ENCODE results near the gene NOTCH4.
"Not testable (repeated sequence)": the region's sequence is repeated elsewhere in the genome, so short reads cannot be mapped to it uniquely, and the experiment has no call there.

NOTCH4 gene

GRCh38 chr6:32204268-32204715 is 19.6 kb downstream of the NOTCH4 start:
- no peaks in the 10 kb centered on the region for H3K9me3 Mint-ChIP-seq (ENCODE audit: low read depth)
- H3K27ac Mint-ChIP-seq, result no peak overlapping the region
- H3K4me1 Mint-ChIP-seq (ENCODE audit: low read depth), result no peaks in the 10 kb centered on the region
- no peaks in the 10 kb centered on the region for H3K27me3 Mint-ChIP-seq
- no peaks in the 10 kb centered on the region for H3K36me3 Mint-ChIP-seq
- no peak overlapping the region for H3K4me3 Mint-ChIP-seq

GRCh38 chr6:32203426-32204267 is 20.2 kb downstream of the NOTCH4 start:
- Mint-ChIP-seq H3K9me3 (ENCODE audit: low read depth) (no peaks in the 10 kb centered on the region), H3K4me3 (no peak overlapping the region), H3K27ac (no peak overlapping the region), H3K4me1 (ENCODE audit: low read depth) (no peaks in the 10 kb centered on the region), H3K36me3 (no peaks in the 10 kb centered on the region), H3K27me3 (no peaks in the 10 kb centered on the region)

DNA sequence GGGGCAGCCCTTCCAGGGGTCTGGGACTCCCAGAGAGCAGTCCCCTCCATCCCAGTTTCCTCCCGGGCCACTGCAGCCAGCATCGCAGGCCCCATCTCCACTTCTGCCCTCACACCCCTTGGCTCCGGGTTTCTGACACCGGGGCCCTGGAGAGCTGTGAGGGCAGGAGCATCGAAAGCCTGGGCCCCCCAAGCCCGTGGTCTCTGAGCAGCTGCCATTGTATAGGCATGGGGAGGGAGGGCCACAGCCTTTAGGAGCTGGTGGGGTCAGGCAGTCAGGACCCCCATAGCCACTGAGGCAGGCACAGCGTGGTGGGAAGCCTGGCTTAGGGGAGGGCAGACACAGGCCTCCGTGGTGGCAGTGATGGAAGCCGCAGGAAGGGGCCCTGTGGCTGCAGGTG is 21.7 kb downstream of the NOTCH4 start:
- H3K4me3 Mint-ChIP-seq, result no peak overlapping the region
- no peaks in the 10 kb centered on the region for H3K36me3 Mint-ChIP-seq
- H3K27me3 Mint-ChIP-seq, result no peaks in the 10 kb centered on the region
- H3K27ac Mint-ChIP-seq, result no peak overlapping the region
- no peaks in the 10 kb centered on the region for H3K4me1 Mint-ChIP-seq (ENCODE audit: low read depth)
- H3K9me3 Mint-ChIP-seq (ENCODE audit: low read depth), result no peaks in the 10 kb centered on the region

GRCh38 chr6:32200711-32201475 is 23.0 kb downstream of the NOTCH4 start:
- no peak overlapping the region for H3K27ac Mint-ChIP-seq
- H3K4me1 Mint-ChIP-seq (ENCODE audit: low read depth), result peaks cover 4% of the 10 kb centered on the region
- no peak overlapping the region for H3K4me3 Mint-ChIP-seq
- H3K9me3 Mint-ChIP-seq (ENCODE audit: low read depth), result no peaks in the 10 kb centered on the region
- H3K36me3 Mint-ChIP-seq, result no peaks in the 10 kb centered on the region
- H3K27me3 Mint-ChIP-seq, result no peaks in the 10 kb centered on the region

GRCh38 chr6:32198866-32199265 is 25.0 kb downstream of the NOTCH4 start:
- no peaks in the 10 kb centered on the region for H3K27me3 Mint-ChIP-seq
- H3K36me3 Mint-ChIP-seq, result no peaks in the 10 kb centered on the region
- H3K9me3 Mint-ChIP-seq (ENCODE audit: low read depth), result no peaks in the 10 kb centered on the region
- H3K27ac Mint-ChIP-seq, result no peak overlapping the region
- peaks cover 19% of the 10 kb centered on the region for H3K4me1 Mint-ChIP-seq (ENCODE audit: low read depth)
- H3K4me3 Mint-ChIP-seq, result no peak overlapping the region

GRCh38 chr6:32198345-32198696 is 25.5 kb downstream of the NOTCH4 start:
- Mint-ChIP-seq H3K4me3 (no peak overlapping the region), H3K27me3 (no peaks in the 10 kb centered on the region), H3K27ac (peak overlapping the region; percentile 10), H3K9me3 (ENCODE audit: low read depth) (no peaks in the 10 kb centered on the region), H3K4me1 (ENCODE audit: low read depth) (peaks cover 25% of the 10 kb centered on the region), H3K36me3 (no peaks in the 10 kb centered on the region)

- Mint-ChIP-seq H3K27me3 (no peaks in the 10 kb centered on the region), H3K4me1 (ENCODE audit: low read depth) (peaks cover 32% of the 10 kb centered on the region), H3K9me3 (ENCODE audit: low read depth) (no peaks in the 10 kb centered on the region), H3K27ac (peak overlapping the region; percentile 97), H3K4me3 (peak overlapping the region; percentile 95), H3K36me3 (no peaks in the 10 kb centered on the region)
Measured at GRCh38 chr6:32196682-32197616, 26.9 kb downstream of the NOTCH4 start.

GRCh38 chr6:32195902-32196681 is 27.8 kb downstream of the NOTCH4 start:
- H3K27me3 Mint-ChIP-seq, result no peaks in the 10 kb centered on the region
- peak overlapping the region; percentile 97 for H3K27ac Mint-ChIP-seq
- H3K9me3 Mint-ChIP-seq (ENCODE audit: low read depth), result no peaks in the 10 kb centered on the region
- peak overlapping the region; percentile 95 for H3K4me3 Mint-ChIP-seq
- H3K36me3 Mint-ChIP-seq, result no peaks in the 10 kb centered on the region
- peaks cover 39% of the 10 kb centered on the region for H3K4me1 Mint-ChIP-seq (ENCODE audit: low read depth)

GRCh38 chr6:32195652-32195901 is 28.3 kb downstream of the NOTCH4 start:
- no peaks in the 10 kb centered on the region for H3K27me3 Mint-ChIP-seq
- no peaks in the 10 kb centered on the region for H3K36me3 Mint-ChIP-seq
- no peaks in the 10 kb centered on the region for H3K9me3 Mint-ChIP-seq (ENCODE audit: low read depth)
- peak overlapping the region; percentile 95 for H3K4me3 Mint-ChIP-seq
- peaks cover 41% of the 10 kb centered on the region for H3K4me1 Mint-ChIP-seq (ENCODE audit: low read depth)
- H3K27ac Mint-ChIP-seq, result peak overlapping the region; percentile 97

DNA sequence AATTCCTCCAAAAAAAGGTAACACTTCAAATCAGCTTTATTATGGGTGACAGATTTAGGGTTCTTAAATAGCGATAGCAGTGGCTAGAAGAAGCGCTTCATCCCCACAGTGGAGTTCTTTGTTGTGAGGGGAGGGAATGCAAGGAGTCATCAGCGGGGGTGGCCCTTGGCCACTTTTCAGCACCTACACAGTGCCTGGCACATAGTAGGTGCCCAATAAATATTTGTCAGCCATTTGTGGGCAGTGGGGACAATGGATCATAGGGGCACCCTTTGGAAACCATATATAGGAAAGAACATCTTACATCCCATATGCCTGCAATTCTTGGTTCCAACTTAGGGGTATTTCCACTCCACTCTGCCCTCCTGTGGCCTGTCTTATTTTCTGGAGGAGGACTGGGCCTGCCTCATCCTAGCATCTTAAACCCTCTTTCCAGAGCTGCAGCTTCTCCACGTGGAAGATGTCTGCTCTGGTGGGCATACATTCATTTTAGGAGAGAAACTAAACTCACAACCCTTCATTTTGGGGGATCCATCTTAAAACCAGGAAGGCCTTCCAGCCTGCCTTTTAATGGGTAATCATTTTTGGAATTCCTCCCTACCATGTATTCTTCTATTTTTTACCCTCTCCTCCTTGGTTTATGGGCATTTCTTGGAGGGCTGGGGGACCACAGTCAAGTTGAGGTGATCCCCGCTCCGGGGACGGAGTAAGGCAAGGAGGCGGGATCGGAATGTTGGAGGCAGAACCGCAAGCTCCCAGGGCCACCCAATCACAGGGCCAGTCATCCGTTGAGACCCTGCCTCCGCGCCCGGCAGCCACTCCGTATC is 28.8 kb downstream of the NOTCH4 start:
- Mint-ChIP-seq H3K9me3 (ENCODE audit: low read depth) (no peaks in the 10 kb centered on the region), H3K4me3 (peak overlapping the region; percentile 93), H3K4me1 (ENCODE audit: low read depth) (peaks cover 41% of the 10 kb centered on the region), H3K27me3 (no peaks in the 10 kb centered on the region), H3K36me3 (no peaks in the 10 kb centered on the region), H3K27ac (peak overlapping the region; percentile 97)

GRCh38 chr6:32194388-32194787 is 29.5 kb downstream of the NOTCH4 start:
- H3K4me1 Mint-ChIP-seq (ENCODE audit: low read depth), result peaks cover 41% of the 10 kb centered on the region
- peak overlapping the region; percentile 93 for H3K4me3 Mint-ChIP-seq
- H3K9me3 Mint-ChIP-seq (ENCODE audit: low read depth), result no peaks in the 10 kb centered on the region
- H3K27me3 Mint-ChIP-seq, result no peaks in the 10 kb centered on the region
- no peaks in the 10 kb centered on the region for H3K36me3 Mint-ChIP-seq
- peak overlapping the region; percentile 97 for H3K27ac Mint-ChIP-seq

DNA sequence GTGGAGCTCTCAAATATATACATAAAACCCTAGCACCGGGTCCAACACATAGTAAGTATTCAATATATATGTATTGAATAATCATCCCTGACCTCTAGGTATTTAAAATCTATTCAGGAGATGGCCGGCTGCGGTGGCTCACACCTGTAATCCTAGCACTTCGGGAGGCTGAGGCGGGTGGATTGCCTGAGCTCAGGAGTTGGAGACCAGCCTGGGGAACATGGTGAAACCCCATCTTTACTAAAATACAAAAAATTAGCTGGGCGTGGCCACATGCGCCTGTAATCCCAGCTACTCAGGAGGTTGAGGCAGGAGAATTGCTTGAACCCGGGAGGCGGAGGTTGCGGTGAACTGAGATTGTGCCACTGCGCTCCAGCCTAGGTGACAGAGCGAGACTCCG is 30.8 kb downstream of the NOTCH4 start:
- H3K36me3 Mint-ChIP-seq; H3K27me3 Mint-ChIP-seq; H3K9me3 Mint-ChIP-seq (ENCODE audit: low read depth): not testable (repeated sequence)
- H3K4me3 Mint-ChIP-seq, result peak overlapping the region; percentile 94
- peak overlapping the region; percentile 97 for H3K27ac Mint-ChIP-seq
- peaks cover 54% of the 10 kb centered on the region for H3K4me1 Mint-ChIP-seq (ENCODE audit: low read depth)

- H3K27ac Mint-ChIP-seq, result peak within 1 kb of the TSS; percentile 97
- H3K4me3 Mint-ChIP-seq, result peak within 1 kb of the TSS; percentile 94
- H3K4me1 Mint-ChIP-seq (ENCODE audit: low read depth), result peaks cover 59% of the 10 kb centered on the region
- peaks cover 3% of the 10 kb centered on the region for H3K36me3 Mint-ChIP-seq
- no peaks in the 10 kb centered on the region for H3K9me3 Mint-ChIP-seq (ENCODE audit: low read depth)
- H3K27me3 Mint-ChIP-seq, result no peaks in the 10 kb centered on the region
Measured at GRCh38 chr6:32192608-32193039, 31.2 kb downstream of the NOTCH4 start, which contains the start of gene GPSM3. Gene GPSM3, minus strand, starts transcription at chr6:32192643. Its CDS starts 130 bp downstream, at chr6:32192513.
